ENCODE results near the gene FRAS1.
A peak's percentile ranks its signal among the peaks of the same experiment; 100 is the strongest.
"Not testable (repeated sequence)": the region's sequence is repeated elsewhere in the genome, so short reads cannot be mapped to it uniquely, and the experiment has no call there.

FRAS1 gene

GRCh38 chr4:78058591-78059523, 1.7 kb downstream of the FRAS1 start:
- no peak for DNase-seq (ENCODE audit: low spot score)

GRCh38 chr4:78059524-78059889, 2.4 kb downstream of the FRAS1 start:
- no peak for FAIRE-seq
- peak; percentile 33 for DNase-seq (ENCODE audit: low spot score)

More at GRCh38 chr4:78058591-78059523, 1.7 kb downstream of the FRAS1 start:
- FAIRE-seq, result no peak

GRCh38 chr4:78059938-78060337, 2.8 kb downstream of the FRAS1 start:
- DNase-seq (ENCODE audit: low spot score) (no peak), FAIRE-seq (no peak)

GRCh38 chr4:78061939-78062570, 4.9 kb downstream of the FRAS1 start:
- DNase-seq (ENCODE audit: low spot score), result no peak
- FAIRE-seq, result no peak

GRCh38 chr4:78065508-78066192, 8.5 kb downstream of the FRAS1 start:
- FAIRE-seq (no peak), DNase-seq (ENCODE audit: low spot score) (no peak)

GRCh38 chr4:78068481-78068880, 11.4 kb downstream of the FRAS1 start:
- FAIRE-seq (no peak), DNase-seq (ENCODE audit: low spot score) (no peak)

- no peak for DNase-seq (ENCODE audit: low spot score)
- FAIRE-seq, result no peak
These were observed 12.2 kb downstream of the FRAS1 start for GRCh38 chr4:78069319-78069718.

GRCh38 chr4:78069859-78070258, 12.7 kb downstream of the FRAS1 start:
- DNase-seq (ENCODE audit: low spot score) (no peak), FAIRE-seq (no peak)

GRCh38 chr4:78070731-78071282, 13.7 kb downstream of the FRAS1 start:
- DNase-seq (ENCODE audit: low spot score) (no peak), FAIRE-seq (no peak)

GRCh38 chr4:78074759-78075158, 17.6 kb downstream of the FRAS1 start:
- FAIRE-seq (no peak), DNase-seq (ENCODE audit: low spot score) (no peak)

- FAIRE-seq, result no peak
- DNase-seq (ENCODE audit: low spot score), result no peak
These were observed 18.9 kb downstream of the FRAS1 start for GRCh38 chr4:78075986-78076385.

GRCh38 chr4:78078101-78078500, 21.0 kb downstream of the FRAS1 start:
- FAIRE-seq (no peak), DNase-seq (ENCODE audit: low spot score) (no peak)

- FAIRE-seq (no peak), DNase-seq (ENCODE audit: low spot score) (no peak)
These were observed 22.8 kb downstream of the FRAS1 start for GRCh38 chr4:78079726-78080430.

GRCh38 chr4:78081541-78081940, 24.4 kb downstream of the FRAS1 start:
- DNase-seq (ENCODE audit: low spot score) (no peak), FAIRE-seq (no peak)

- FAIRE-seq, result no peak
- DNase-seq (ENCODE audit: low spot score), result no peak
These were observed 25.9 kb downstream of the FRAS1 start for GRCh38 chr4:78083035-78083434.

GRCh38 chr4:78091534-78091933, 34.4 kb downstream of the FRAS1 start:
- no peak for FAIRE-seq
- no peak for DNase-seq (ENCODE audit: low spot score)

GRCh38 chr4:78092350-78092749, 35.2 kb downstream of the FRAS1 start:
- FAIRE-seq; DNase-seq (ENCODE audit: low spot score): not testable (repeated sequence)

GRCh38 chr4:78092850-78093249, 35.7 kb downstream of the FRAS1 start:
- no peak for FAIRE-seq
- no peak for DNase-seq (ENCODE audit: low spot score)

GRCh38 chr4:78095081-78095480, 38.0 kb downstream of the FRAS1 start:
- DNase-seq (ENCODE audit: low spot score), result no peak
- no peak for FAIRE-seq

- no peak for DNase-seq (ENCODE audit: low spot score)
- no peak for FAIRE-seq
These were observed 41.9 kb downstream of the FRAS1 start for GRCh38 chr4:78099058-78099457.

GRCh38 chr4:78100060-78100459, 42.9 kb downstream of the FRAS1 start:
- no peak for DNase-seq (ENCODE audit: low spot score)
- no peak for FAIRE-seq
